Stomach smooth muscle (tissue), 2 donors: ENCODE measurements around the gene KRT75.
"Not testable (repeated sequence)": the region's sequence is repeated elsewhere in the genome, so short reads cannot be mapped to it uniquely, and the experiment has no call there.

Experiments
- H3K27ac ChIP-seq: one replicate; pipeline ENCODE4 v1.7.0; 2013; ENCODE audit warnings: mild to moderate bottlenecking, low read length, inconsistent platforms
- H3K27me3 ChIP-seq, 2 donors: one replicate each; pipeline ENCODE4 v1.7.0; 2013; ENCODE audit warnings: low read length in 2 of 2; ENCODE audit not compliant: insufficient read depth in 2 of 2, control insufficient read depth in 1 of 2
- H3K36me3 ChIP-seq, 2 donors: one replicate each; pipeline ENCODE4 v1.7.0; 2013; ENCODE audit warnings: low read length in 2 of 2; ENCODE audit not compliant: control insufficient read depth in 2 of 2, insufficient read depth in 2 of 2
- H3K4me1 ChIP-seq: one replicate; pipeline ENCODE4 v1.7.0; 2013; ENCODE audit warnings: low read length; ENCODE audit not compliant: control insufficient read depth, insufficient read depth
- H3K4me3 ChIP-seq, 2 donors: one replicate each; pipeline ENCODE4 v1.7.0; 2013; ENCODE audit warnings: low read length in 2 of 2
- H3K9ac ChIP-seq, 2 donors: one replicate each; pipeline ENCODE4 v1.7.0; 2013; ENCODE audit warnings: low read length in 2 of 2, mild to moderate bottlenecking in 1 of 2
- H3K9me3 ChIP-seq, 2 donors: one replicate each; pipeline ENCODE4 v1.7.0; 2013; ENCODE audit warnings: low read length in 2 of 2; ENCODE audit not compliant: control insufficient read depth in 2 of 2
- donor health status: healthy.
- donor health status: Pancreatic carcinoma.

Gene KRT75

DNA sequence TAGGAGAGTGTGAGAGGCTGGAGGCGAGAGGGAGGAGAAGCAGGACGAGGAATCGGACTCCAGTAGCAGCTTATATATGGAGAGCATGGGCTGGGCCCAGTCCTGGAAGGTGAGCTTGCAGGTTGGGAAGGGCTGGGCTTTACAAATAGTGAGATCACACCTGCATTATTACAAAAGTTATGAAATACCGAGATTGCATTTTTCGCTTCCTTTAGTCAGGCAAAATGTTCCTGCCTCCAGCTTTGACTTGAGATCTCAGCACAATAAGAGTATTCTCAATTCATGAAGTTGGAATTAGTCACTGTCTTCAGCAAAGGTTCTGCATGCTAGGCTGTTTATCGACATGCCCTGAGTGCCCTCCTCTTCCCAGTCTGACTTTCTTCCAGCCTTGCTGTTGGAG, 17.9 kb upstream of the KRT75 start, which contains the start of gene KRT6B:
Gene KRT6B (minus strand): TSS at position 46 of the 400 bp plus-strand sequence. CDS start 68 bp downstream, outside the sequence.
- Histone ChIP-seq H3K9ac (no peak within 1 kb of the TSS), H3K36me3 (no peaks in the 10 kb centered on the region), H3K4me3 (no peak within 1 kb of the TSS), H3K27me3 (no peaks in the 10 kb centered on the region), H3K4me1 (no peaks in the 10 kb centered on the region), H3K27ac (no peak within 1 kb of the TSS), H3K9me3 (no peaks in the 10 kb centered on the region)

DNA sequence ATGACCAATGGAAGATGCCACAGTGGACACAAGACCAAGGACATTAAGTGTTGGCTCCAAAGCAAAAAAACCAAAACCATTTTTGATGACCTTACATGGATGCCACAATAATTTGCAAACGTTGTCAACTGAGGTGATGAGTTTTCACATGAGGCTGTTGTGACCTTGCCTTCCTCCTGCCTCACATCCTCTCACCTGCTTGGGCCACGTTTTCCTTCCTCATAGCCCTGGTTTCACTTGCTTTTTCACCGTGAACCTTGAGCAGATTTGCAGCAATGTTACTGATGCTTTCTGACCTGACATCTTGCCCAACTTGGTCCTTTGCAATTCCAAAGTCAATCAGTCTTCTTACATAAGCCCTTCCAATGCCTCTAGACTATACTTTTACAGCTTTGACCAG, 14.1 kb upstream of the KRT75 start:
- no peaks in the 10 kb centered on the region for H3K36me3 ChIP-seq
- H3K4me1 ChIP-seq, result no peaks in the 10 kb centered on the region
- H3K27ac ChIP-seq, result no peak overlapping the region
- H3K9me3 ChIP-seq, result no peaks in the 10 kb centered on the region
- no peaks in the 10 kb centered on the region for H3K27me3 ChIP-seq
- H3K9ac ChIP-seq, result no peak overlapping the region
- no peak overlapping the region for H3K4me3 ChIP-seq

GRCh38 chr12:52447196-52447595, 13.0 kb upstream of the KRT75 start:
- H3K9ac ChIP-seq, H3K9me3 ChIP-seq, H3K27me3 ChIP-seq, H3K36me3 ChIP-seq, H3K4me3 ChIP-seq, H3K27ac ChIP-seq, H3K4me1 ChIP-seq: not testable (repeated sequence)

DNA sequence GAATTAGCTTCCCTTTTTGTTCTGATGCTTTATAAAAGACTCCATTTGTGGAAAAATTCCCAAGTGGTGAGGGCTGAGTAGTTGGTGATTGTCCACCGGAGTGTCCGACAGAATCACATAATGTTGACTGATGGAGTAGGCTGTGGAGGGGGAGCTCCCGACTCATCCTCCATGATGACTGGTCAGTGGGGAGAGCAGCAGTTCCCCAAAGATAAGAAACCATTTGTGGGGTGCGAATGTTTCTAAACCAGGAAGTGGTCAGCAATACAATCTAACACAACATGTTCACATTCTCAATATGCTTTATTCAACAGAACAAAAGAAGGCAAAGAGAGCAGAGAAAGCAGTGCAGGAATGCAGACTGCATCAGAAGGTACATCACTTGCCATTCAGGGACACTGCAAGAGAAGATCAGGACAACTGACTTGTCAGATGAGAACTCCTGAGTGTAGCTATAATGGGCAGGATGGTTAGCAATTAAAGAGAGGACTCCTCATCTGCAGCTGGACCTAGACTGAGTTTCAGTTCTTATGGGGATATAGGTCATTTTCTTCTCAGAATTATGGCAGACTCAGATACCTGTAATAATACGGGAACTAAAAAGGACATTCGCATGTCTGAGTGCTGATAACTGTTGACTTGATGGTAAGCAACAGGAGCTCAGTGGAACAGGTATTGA, 12.3 kb upstream of the KRT75 start:
- H3K4me1 ChIP-seq, result no peaks in the 10 kb centered on the region
- no peaks in the 10 kb centered on the region for H3K27me3 ChIP-seq
- H3K27ac ChIP-seq, result no peak overlapping the region
- H3K9me3 ChIP-seq, result no peaks in the 10 kb centered on the region
- H3K4me3 ChIP-seq, result no peak overlapping the region
- H3K36me3 ChIP-seq, result no peaks in the 10 kb centered on the region
- H3K9ac ChIP-seq, result no peak overlapping the region

GRCh38 chr12:52445876-52446275, 11.7 kb upstream of the KRT75 start:
- Histone ChIP-seq H3K9ac (no peak overlapping the region), H3K27me3 (no peaks in the 10 kb centered on the region), H3K9me3 (no peaks in the 10 kb centered on the region), H3K36me3 (no peaks in the 10 kb centered on the region), H3K27ac (no peak overlapping the region), H3K4me1 (no peaks in the 10 kb centered on the region), H3K4me3 (no peak overlapping the region)

- Histone ChIP-seq H3K27ac (no peak overlapping the region), H3K9ac (no peak overlapping the region), H3K9me3 (no peaks in the 10 kb centered on the region), H3K4me3 (no peak overlapping the region), H3K4me1 (no peaks in the 10 kb centered on the region), H3K27me3 (no peaks in the 10 kb centered on the region), H3K36me3 (no peaks in the 10 kb centered on the region)
Measured at GRCh38 chr12:52444647-52445595, 10.8 kb upstream of the KRT75 start.

DNA sequence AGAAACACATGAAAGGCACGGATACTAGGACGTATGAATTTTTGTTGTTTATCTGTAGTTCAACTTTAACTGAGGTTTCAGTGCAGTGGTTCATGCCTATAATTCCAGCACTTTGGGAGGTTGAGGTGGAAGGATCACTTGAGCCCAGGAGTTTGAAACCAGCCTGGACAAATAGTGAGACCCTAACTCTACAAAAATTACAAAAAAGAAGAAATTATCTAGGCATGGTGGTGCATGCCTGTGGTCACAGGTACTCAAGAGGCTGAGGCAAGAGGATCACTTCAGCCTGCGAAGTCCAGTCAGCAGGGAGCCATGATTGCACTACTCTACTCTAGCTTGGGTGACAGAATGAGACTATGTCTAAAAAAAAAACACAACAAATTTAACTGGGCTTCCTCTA, 9.8 kb upstream of the KRT75 start:
- Histone ChIP-seq H3K4me3 (no peak overlapping the region), H3K36me3 (no peaks in the 10 kb centered on the region), H3K4me1 (no peaks in the 10 kb centered on the region), H3K27me3 (no peaks in the 10 kb centered on the region), H3K27ac (no peak overlapping the region), H3K9me3 (no peaks in the 10 kb centered on the region), H3K9ac (no peak overlapping the region)

GRCh38 chr12:52442600-52443061, 8.5 kb upstream of the KRT75 start:
- Histone ChIP-seq H3K9ac (no peak overlapping the region), H3K36me3 (no peaks in the 10 kb centered on the region), H3K27ac (no peak overlapping the region)

GRCh38 chr12:52441320-52441911, 7.2 kb upstream of the KRT75 start:
- no peaks in the 10 kb centered on the region for H3K4me1 ChIP-seq
- H3K9me3 ChIP-seq, result no peaks in the 10 kb centered on the region
- no peak overlapping the region for H3K4me3 ChIP-seq
- no peaks in the 10 kb centered on the region for H3K36me3 ChIP-seq
- no peak overlapping the region for H3K27ac ChIP-seq
- H3K9ac ChIP-seq, result no peak overlapping the region
- no peaks in the 10 kb centered on the region for H3K27me3 ChIP-seq

More at GRCh38 chr12:52442600-52443061, 8.5 kb upstream of the KRT75 start:
- H3K4me3 ChIP-seq, result no peak overlapping the region
- H3K27me3 ChIP-seq, result no peaks in the 10 kb centered on the region
- no peaks in the 10 kb centered on the region for H3K4me1 ChIP-seq
- no peaks in the 10 kb centered on the region for H3K9me3 ChIP-seq

DNA sequence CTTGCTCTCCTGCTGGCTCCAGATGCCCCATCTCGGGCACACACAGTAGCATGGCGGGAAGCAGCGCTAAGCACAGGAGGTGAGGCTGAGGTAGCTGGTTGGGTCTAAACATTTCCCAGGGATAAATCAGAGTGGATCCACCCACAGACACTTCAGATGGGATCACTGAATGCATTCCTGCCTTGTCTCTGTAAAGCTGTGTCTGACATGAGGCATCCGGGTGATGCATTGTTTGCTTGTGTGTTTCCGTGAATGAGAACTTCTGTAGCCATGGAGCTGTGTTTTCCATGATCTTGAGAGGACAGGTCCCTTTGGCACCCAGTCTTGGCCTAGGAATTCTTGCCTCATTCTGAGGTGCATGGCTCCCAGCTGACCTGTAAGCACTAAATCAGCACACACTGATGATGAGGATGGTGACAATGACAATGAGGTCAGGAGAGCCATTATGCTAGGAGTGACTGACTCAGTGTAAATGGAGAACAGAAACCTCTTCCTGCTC, 6.7 kb upstream of the KRT75 start:
- Histone ChIP-seq H3K4me1 (peaks cover 4% of the 10 kb centered on the region), H3K27me3 (no peaks in the 10 kb centered on the region), H3K9me3 (no peaks in the 10 kb centered on the region), H3K9ac (no peak overlapping the region), H3K4me3 (no peak overlapping the region), H3K36me3 (no peaks in the 10 kb centered on the region), H3K27ac (no peak overlapping the region)
